H1 (cell line): ENCODE data around the gene KISS1. TPM values are rescaled to one million over a fixed set of nuclear protein-coding genes. Genes with fewer than 3 reads are reported as not detected.
A peak's percentile ranks its signal among the peaks of the same experiment; 100 is the strongest.

ENCODE experiments used
- CTCF ChIA-PET: fragments of 300-600 bp; sonication (Branson Sonifier 250); formaldehyde crosslinking; loops from one replicate; lab custom pipeline; 2021; ENCODE audit not compliant: partially characterized antibody; lab: Charles Lee
- POLR2A ChIA-PET: fragments of 300-600 bp; sonication (Branson Sonifier 250); formaldehyde crosslinking; loops from one replicate; lab custom pipeline; 2021; ENCODE audit warnings: inconsistent platforms; ENCODE audit not compliant: partially characterized antibody; lab: Charles Lee
- DNase-seq, 2 experiments: peaks; one replicate each; pipeline versions ENCODE4 v3.0.0 to v3.0.0-alpha.2; 2010 to 2022; ENCODE audit warnings: low spot score in 2 of 2, low read depth in 1 of 2, mixed read lengths in 1 of 2
- FAIRE-seq: peaks from 2 replicates; lab custom pipeline; 2011; peaks lifted over from hg19 to GRCh38; lab: Jason Lieb, UNC
- H2AFZ ChIP-seq: 2 replicates; pipeline ENCODE4 v1.8.1; 2012; ENCODE audit warnings: low read length, inconsistent platforms
- H2AK5ac ChIP-seq: 2 replicates; pipeline ENCODE4 v1.6.1; 2013; ENCODE audit warnings: low read depth, low read length
- H2BK120ac ChIP-seq: replicated peaks from 2 replicates; pipeline ENCODE3; 2013; ENCODE audit warnings: low read depth, low read length, inconsistent platforms
- H2BK12ac ChIP-seq: 2 replicates; pipeline ENCODE4 v1.6.1; 2013; ENCODE audit warnings: low read depth, low read length
- H2BK15ac ChIP-seq: 2 replicates; pipeline ENCODE4 v1.6.1; 2013; ENCODE audit warnings: low read length
- H2BK20ac ChIP-seq: 2 replicates; pipeline ENCODE4 v1.6.1; 2013; ENCODE audit warnings: low read length
- H2BK5ac ChIP-seq: 2 replicates; pipeline ENCODE4 v1.6.1; 2013; ENCODE audit warnings: low read depth, low read length
- H3K14ac ChIP-seq: 2 replicates; pipeline ENCODE4 v1.6.1; 2013; ENCODE audit warnings: inconsistent platforms; ENCODE audit not compliant: insufficient read length
- H3K18ac ChIP-seq: 2 replicates; pipeline ENCODE4 v1.6.1; 2013; ENCODE audit warnings: low read length; ENCODE audit errors: extremely low read depth
- H3K23ac ChIP-seq: 2 replicates; pipeline ENCODE4 v1.6.1; 2013; ENCODE audit warnings: inconsistent platforms; ENCODE audit not compliant: insufficient read length
- H3K23me2 ChIP-seq: 2 replicates; pipeline ENCODE4 v1.6.1; 2013; ENCODE audit warnings: low read depth, low read length
- H3K27ac ChIP-seq: 2 replicates; pipeline ENCODE4 v1.6.1; 2011; ENCODE audit warnings: low read depth, low read length, inconsistent platforms
- H3K27me3 ChIP-seq, 4 experiments: replicated peaks in 1 of 4; 1 replicate in 1 of 4; 2 replicates in 3 of 4; pipeline versions ENCODE4 v1.6.1 to v1.8.1; 2011 to 2013; ENCODE audit warnings: low read length in 3 of 4, mild to moderate bottlenecking in 3 of 4, inconsistent platforms in 2 of 4, mixed read lengths in 2 of 4, moderate library complexity in 1 of 4; ENCODE audit not compliant: control insufficient read depth in 3 of 4, insufficient read depth in 3 of 4; ENCODE audit errors: extremely low read depth in 1 of 4
- H3K36me3 ChIP-seq, 4 experiments: 2 replicates each; pipeline versions ENCODE4 v1.6.1 to v1.8.1; 2011 to 2013; ENCODE audit warnings: mild to moderate bottlenecking in 4 of 4, low read length in 3 of 4, moderate library complexity in 2 of 4, control low read depth in 1 of 4, inconsistent platforms in 1 of 4; ENCODE audit not compliant: insufficient read depth in 4 of 4, control insufficient read depth in 2 of 4
- H3K4ac ChIP-seq: replicated peaks from 2 replicates; pipeline ENCODE3; 2013; ENCODE audit warnings: low read length, low read depth, mixed read lengths, inconsistent platforms; ENCODE audit not compliant: insufficient read length
- H3K4me1 ChIP-seq, 4 experiments: replicated peaks in 1 of 4; 1 replicate in 1 of 4; 2 replicates in 3 of 4; pipeline versions ENCODE4 v1.6.1 to v1.8.1; 2011 to 2013; ENCODE audit warnings: low read length in 3 of 4, inconsistent platforms in 2 of 4, mixed read lengths in 1 of 4; ENCODE audit not compliant: insufficient read depth in 4 of 4, control insufficient read depth in 3 of 4
- H3K4me2 ChIP-seq, 2 experiments: 2 replicates each; pipeline versions ENCODE4 v1.6.1 to v1.8.1; 2011 to 2013; ENCODE audit warnings: low read depth in 2 of 2, low read length in 2 of 2, control low read depth in 1 of 2, inconsistent platforms in 1 of 2, mild to moderate bottlenecking in 1 of 2; ENCODE audit not compliant: insufficient read depth in 1 of 2
- H3K4me3 ChIP-seq, 4 experiments: fragments of 200-600, 300-600 bp in 1 of 4; sonication (generic), shearing (Covaris generic), sonication (Bioruptor Twin) in 1 of 4; 2 replicates each; pipeline versions ENCODE4 v1.5.1 to v1.8.1; 2011 to 2016; ENCODE audit warnings: low read length in 4 of 4, low read depth in 3 of 4, control low read depth in 2 of 4, inconsistent platforms in 2 of 4, mild to moderate bottlenecking in 2 of 4, mixed read lengths in 1 of 4, moderate library complexity in 1 of 4; ENCODE audit not compliant: insufficient read depth in 2 of 4; ENCODE audit errors: extremely low read depth in 1 of 4
- H3K56ac ChIP-seq: replicated peaks from 2 replicates; pipeline ENCODE3; 2013; ENCODE audit warnings: low read depth, mild to moderate bottlenecking, mixed read lengths, low read length, inconsistent platforms; ENCODE audit not compliant: insufficient read length
- H3K79me1 ChIP-seq: 2 replicates; pipeline ENCODE4 v1.6.1; 2013; ENCODE audit warnings: low read depth, low read length, control low read depth
- H3K79me2 ChIP-seq, 2 experiments: 2 replicates each; pipeline versions ENCODE4 v1.6.1 to v1.8.1; 2012 to 2013; ENCODE audit warnings: low read length in 2 of 2, mild to moderate bottlenecking in 2 of 2, inconsistent platforms in 1 of 2; ENCODE audit not compliant: insufficient read depth in 2 of 2, control insufficient read depth in 1 of 2
- H3K9ac ChIP-seq, 4 experiments: replicated peaks in 1 of 4; 1 replicate in 1 of 4; 2 replicates in 3 of 4; pipeline versions ENCODE4 v1.6.1 to v1.8.1; 2011 to 2013; ENCODE audit warnings: low read depth in 3 of 4, low read length in 3 of 4, control low read depth in 2 of 4, mild to moderate bottlenecking in 2 of 4, moderate library complexity in 2 of 4, inconsistent platforms in 1 of 4; ENCODE audit errors: extremely low read depth in 1 of 4
- H3K9me3 ChIP-seq, 2 experiments: 2 replicates each; pipeline versions ENCODE4 v1.6.1 to v1.8.1; 2012 to 2013; ENCODE audit warnings: mild to moderate bottlenecking in 2 of 2, moderate library complexity in 2 of 2, control low read depth in 1 of 2, inconsistent platforms in 1 of 2, low read depth in 1 of 2, low read length in 1 of 2, mixed read lengths in 1 of 2; ENCODE audit not compliant: insufficient read depth in 2 of 2
- H4K20me1 ChIP-seq, 2 experiments: replicated peaks in 1 of 2; 2 replicates each; pipeline versions ENCODE3 to v1.8.1; 2011 to 2013; ENCODE audit warnings: inconsistent platforms in 2 of 2, low read length in 2 of 2, mild to moderate bottlenecking in 1 of 2; ENCODE audit not compliant: insufficient read depth in 2 of 2, control insufficient read depth in 1 of 2
- H4K5ac ChIP-seq: 2 replicates; pipeline ENCODE4 v1.6.1; 2013; ENCODE audit warnings: low read length, low read depth, mixed read lengths, inconsistent platforms; ENCODE audit not compliant: insufficient read length
- H4K8ac ChIP-seq: 2 replicates; pipeline ENCODE4 v1.8.0; 2013; ENCODE audit warnings: mild to moderate bottlenecking, moderate library complexity, low read length, inconsistent platforms; ENCODE audit not compliant: insufficient read depth; ENCODE audit errors: extremely low read depth
- H4K91ac ChIP-seq: replicated peaks from 2 replicates; pipeline ENCODE3; 2013; ENCODE audit warnings: low read length, mixed read lengths, inconsistent platforms; ENCODE audit not compliant: insufficient read length
- FOSL1 ChIP-seq: IDR thresholded peaks from 2 replicates; pipeline ENCODE4 v1.6.1; 2011; ENCODE audit warnings: mild to moderate bottlenecking, low read depth, low read length, moderate library complexity; ENCODE audit not compliant: insufficient read depth
- WGBS, 2 experiments: shearing (Covaris generic) in 1 of 2; methylation state at CpG; one replicate each; pipeline versions ENCODE4 v1.1.6 to v1.1.7; 2013 to 2015; ENCODE audit warnings: low lambda C conversion rate in 2 of 2, mixed read lengths in 2 of 2, inconsistent platforms in 1 of 2, low coverage in 1 of 2, missing lambda C conversion rate in 1 of 2; ENCODE audit not compliant: insufficient replicate concordance in 2 of 2, insufficient coverage in 1 of 2, insufficient read length in 1 of 2; ENCODE audit errors: extremely low coverage in 1 of 2, missing lambda C conversion rate in 1 of 2; 5-methylcytosine and 5-hydroxymethylcytosine counted together
- polyA plus RNA-seq, 7 experiments: library from polyadenylated mRNA; depleted of rRNA in 3 of 7; stranded (reverse) in 5 of 7; unstranded in 2 of 7; fragments of >200 nt in 5 of 7; fragments of 200-250 nt in 2 of 7; gene quantifications; 1 replicate in 5 of 7; 2 replicates in 1 of 7; 4 replicates in 1 of 7; pipeline versions ENCODE4 v1.2.1 to v1.2.3, GENCODE V29; 2011 to 2013; ENCODE audit warnings: missing spikeins in 2 of 7, mixed read lengths in 2 of 7
- total RNA-seq: library from RNA; stranded (reverse); fragmentation: NEBNext Ultra II Directional; extraction: Animal tissue kit (Norgen Biotek cat#: 25700); gene quantifications from 2 replicates; pipeline ENCODE4 v1.2.1, GENCODE V29; 2021

KISS1 gene
- total and polyA plus RNA-seq, 2 of the 8 experiments (the other 6 are each of a cell fraction or from before 2014, with no cell fraction given): 0.71 TPM; not detected in 1

- Histone ChIP-seq H4K5ac (no peak overlapping the region), H3K27me3 (no peaks in the 10 kb centered on the region), H2AFZ (no peak overlapping the region), H3K14ac (no peak overlapping the region), H2AK5ac (no peak overlapping the region; the same call in 1 of the 2 replicates), H2BK12ac (peak overlapping the region; percentile 69; the same call in 1 of the 2 replicates), H3K9ac (no peak overlapping the region), H3K56ac (no peak overlapping the region), H4K20me1 (peaks cover 0 to 6% of the 10 kb centered on the region in 2 experiments), H3K4me3 (no peak overlapping the region), H3K36me3 (no peaks in the 10 kb centered on the region; a peak in 1 of 8 replicates), H3K79me2 (no peaks in the 10 kb centered on the region), H2BK20ac (no peak overlapping the region), H3K4me1 (peaks cover 0 to 5% (median 0%) of the 10 kb centered on the region in 4 experiments; a peak in 3 of 7 replicates), H3K18ac (no peak overlapping the region), H3K9me3 (no peaks in the 10 kb centered on the region), H3K79me1 (peaks cover 5% of the 10 kb centered on the region), H3K27ac (no peak overlapping the region; the same call in 1 of the 2 replicates), H4K8ac (no peak overlapping the region), H4K91ac (no peak overlapping the region), H3K23me2 (peaks cover 7% of the 10 kb centered on the region), H3K23ac (no peak overlapping the region), H3K4me2 (no peak overlapping the region), H2BK120ac (no peak overlapping the region), H2BK5ac (no peak overlapping the region), H2BK15ac (no peak overlapping the region), H3K4ac (no peak overlapping the region)
- WGBS, 2 experiments: 83% methylated on average over 18 of the region's 18 CpGs; no CpG with 5 or more reads in 1 of the 2 experiments
- peak in 1 of 2 experiments; percentile 29 for DNase-seq
- ChIA-PET POLR2A (interaction anchor here (1.0 to 3.2 kb wide), 3 partner anchors 8 to 63 kb away, joined by 3 to 11 read pairs (median 10); no protein-coding TSS in a partner anchor), CTCF (interaction anchor here (0.5 to 12.6 kb wide), 24 partner anchors 8 to 339 kb away, joined by 3 to 360 read pairs (median 4); partner anchors contain the start of genes ETNK2, GOLT1A, PLEKHA6 and REN)
- no peak for FAIRE-seq
- no peak for TF ChIP-seq FOSL1
These were observed 2.4 kb upstream of the KISS1 start for GRCh38 chr1:204198348-204199340.
